Endodermal cell (in vitro differentiated cells): ENCODE results near the gene ASTL. TPM values are rescaled to one million over a fixed set of nuclear protein-coding genes. Genes with fewer than 3 reads are reported as not detected.

Experiments used
- DNase-seq: peaks from one replicate; pipeline ENCODE4 v3.0.0-alpha.2; 2017
- H3K27ac ChIP-seq: 2 replicates; pipeline ENCODE4 v1.5.1; 2013; ENCODE audit warnings: mild to moderate bottlenecking, low read depth, low read length, moderate library complexity
- H3K27me3 ChIP-seq: 2 replicates; pipeline ENCODE4 v1.6.1; 2013; ENCODE audit warnings: mild to moderate bottlenecking, low read length, moderate library complexity; ENCODE audit not compliant: insufficient read depth, control insufficient read depth, poor library complexity, severe bottlenecking
- H3K36me3 ChIP-seq: 2 replicates; pipeline ENCODE4 v1.7.0; 2013; ENCODE audit warnings: mild to moderate bottlenecking, low read length, moderate library complexity; ENCODE audit not compliant: control insufficient read depth, insufficient read depth
- H3K4me1 ChIP-seq: one replicate; pipeline ENCODE4 v1.7.0; 2013; ENCODE audit warnings: low read length; ENCODE audit not compliant: control insufficient read depth, insufficient read depth
- H3K4me3 ChIP-seq: 2 replicates; pipeline ENCODE4 v1.5.1; 2013; ENCODE audit warnings: mild to moderate bottlenecking, low read length, moderate library complexity
- H3K9ac ChIP-seq: 2 replicates; pipeline ENCODE4 v1.6.1; 2013; ENCODE audit warnings: mild to moderate bottlenecking, low read length, moderate library complexity; ENCODE audit not compliant: poor library complexity, severe bottlenecking; ENCODE audit errors: extremely low read depth
- H3K9me3 ChIP-seq: 2 replicates; pipeline ENCODE4 v1.6.1; 2013; ENCODE audit warnings: mild to moderate bottlenecking, low read length, moderate library complexity; ENCODE audit not compliant: control insufficient read depth
- H3K27ac Mint-ChIP-seq: 2 replicates; pipeline ENCODE4 v1.8.0; 2020; ENCODE audit warnings: mixed read lengths
- H3K27me3 Mint-ChIP-seq: 2 replicates; pipeline ENCODE4 v1.8.0; 2021; ENCODE audit warnings: mild to moderate bottlenecking, mixed read lengths; ENCODE audit not compliant: insufficient read depth
- H3K36me3 Mint-ChIP-seq: 2 replicates; pipeline ENCODE4 v1.8.0; 2020; ENCODE audit warnings: low read depth, mixed read lengths
- H3K4me1 Mint-ChIP-seq: 2 replicates; pipeline ENCODE4 v1.8.0; 2020; ENCODE audit warnings: mixed read lengths
- H3K4me3 Mint-ChIP-seq: 2 replicates; pipeline ENCODE4 v1.8.0; 2020; ENCODE audit warnings: mild to moderate bottlenecking, moderate library complexity, mixed read lengths
- H3K9me3 Mint-ChIP-seq: 2 replicates; pipeline ENCODE4 v1.8.0; 2020; ENCODE audit warnings: mild to moderate bottlenecking, mixed read lengths
- WGBS, 2 experiments: methylation state at CpG; one replicate each; pipeline versions ENCODE4 v1.1.5 to v1.1.7; 2013; ENCODE audit warnings: missing lambda C conversion rate in 2 of 2, mixed read lengths in 1 of 2; ENCODE audit not compliant: insufficient coverage in 1 of 2, insufficient read length in 1 of 2; 5-methylcytosine and 5-hydroxymethylcytosine counted together
- total RNA-seq, 2 donors: library from RNA; stranded (reverse); fragmentation: NEBNext Ultra II Directional in 1 of 2; extraction: Animal tissue kit (Norgen Biotek cat#: 25700) in 1 of 2; gene quantifications; 2 replicates in 1 of 2; 3 replicates in 1 of 2; pipeline ENCODE4 v1.2.1, GENCODE V29; 2021
- TF ChIP-seq, protein P1 (sequence below): fragments of 200-600 bp; sonication (generic); conservative IDR thresholded peaks from 2 replicates; pipeline ENCODE4 v1.5.0; 2021; ENCODE audit warnings: antibody characterized with exemption, mild to moderate bottlenecking

Gene ASTL
- total RNA-seq, 2 donors from 2014 or later: not detected

DNA sequence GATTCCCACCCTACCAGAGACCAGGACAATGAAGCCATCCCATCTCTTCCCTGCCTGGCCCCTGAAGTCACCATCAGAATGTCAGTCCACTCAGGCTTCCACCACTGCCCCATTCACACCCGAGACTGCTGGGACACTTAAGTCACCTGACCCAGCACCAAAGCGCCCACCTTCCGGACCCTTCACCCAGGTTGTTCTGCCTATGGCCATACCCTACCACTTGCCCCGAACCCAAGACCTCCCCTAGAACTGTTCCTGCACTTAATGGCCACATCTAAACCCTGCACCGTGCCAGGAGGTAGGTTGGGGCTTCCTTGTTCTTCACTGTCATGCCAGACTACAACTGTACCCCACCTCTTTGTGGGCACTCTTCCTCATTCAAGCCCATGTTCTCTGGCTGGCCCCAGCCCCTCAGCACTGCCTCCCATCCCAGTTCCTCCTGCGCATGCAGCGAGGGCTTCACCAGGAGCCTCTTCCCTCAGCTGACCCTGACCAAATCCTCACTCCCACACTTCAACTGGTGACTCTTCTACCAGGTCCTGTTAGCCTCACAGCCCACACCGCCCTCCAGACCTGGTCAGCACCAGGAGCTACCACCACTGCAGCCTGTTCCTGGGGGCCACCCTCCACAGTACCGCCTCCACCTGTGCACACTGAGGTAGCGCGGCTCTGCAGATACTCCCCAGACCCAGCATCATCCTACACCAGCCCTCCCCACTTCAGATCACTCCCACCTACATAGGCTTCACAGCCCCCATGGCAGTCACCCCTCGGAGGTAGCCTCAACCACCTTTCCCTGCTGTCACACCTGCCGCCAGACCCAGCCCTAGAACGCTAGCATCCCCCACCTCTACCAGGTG lies 13.7 kb downstream of the ASTL start:
- Mint-ChIP-seq H3K27ac (no peak overlapping the region), H3K4me3 (no peak overlapping the region), H3K27me3 (peaks cover 51% of the 10 kb centered on the region), H3K9me3 (no peaks in the 10 kb centered on the region), H3K36me3 (no peaks in the 10 kb centered on the region), H3K4me1 (no peaks in the 10 kb centered on the region)
- H3K4me1 ChIP-seq: no peaks in the 10 kb centered on the region
- TF ChIP-seq, protein P1, sequence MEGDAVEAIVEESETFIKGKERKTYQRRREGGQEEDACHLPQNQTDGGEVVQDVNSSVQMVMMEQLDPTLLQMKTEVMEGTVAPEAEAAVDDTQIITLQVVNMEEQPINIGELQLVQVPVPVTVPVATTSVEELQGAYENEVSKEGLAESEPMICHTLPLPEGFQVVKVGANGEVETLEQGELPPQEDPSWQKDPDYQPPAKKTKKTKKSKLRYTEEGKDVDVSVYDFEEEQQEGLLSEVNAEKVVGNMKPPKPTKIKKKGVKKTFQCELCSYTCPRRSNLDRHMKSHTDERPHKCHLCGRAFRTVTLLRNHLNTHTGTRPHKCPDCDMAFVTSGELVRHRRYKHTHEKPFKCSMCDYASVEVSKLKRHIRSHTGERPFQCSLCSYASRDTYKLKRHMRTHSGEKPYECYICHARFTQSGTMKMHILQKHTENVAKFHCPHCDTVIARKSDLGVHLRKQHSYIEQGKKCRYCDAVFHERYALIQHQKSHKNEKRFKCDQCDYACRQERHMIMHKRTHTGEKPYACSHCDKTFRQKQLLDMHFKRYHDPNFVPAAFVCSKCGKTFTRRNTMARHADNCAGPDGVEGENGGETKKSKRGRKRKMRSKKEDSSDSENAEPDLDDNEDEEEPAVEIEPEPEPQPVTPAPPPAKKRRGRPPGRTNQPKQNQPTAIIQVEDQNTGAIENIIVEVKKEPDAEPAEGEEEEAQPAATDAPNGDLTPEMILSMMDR: no peak
- DNase-seq: no peak
- 92 to 96% methylated on average over 5 to 14 of the region's 14 CpGs for WGBS, 2 experiments
- no peak overlapping the region for H3K4me3 ChIP-seq
- peaks cover 32% of the 10 kb centered on the region for H3K27me3 ChIP-seq
- H3K9me3 ChIP-seq: no peaks in the 10 kb centered on the region
- H3K27ac ChIP-seq: no peak overlapping the region
- H3K9ac ChIP-seq: no peak overlapping the region
- no peaks in the 10 kb centered on the region for H3K36me3 ChIP-seq

DNA sequence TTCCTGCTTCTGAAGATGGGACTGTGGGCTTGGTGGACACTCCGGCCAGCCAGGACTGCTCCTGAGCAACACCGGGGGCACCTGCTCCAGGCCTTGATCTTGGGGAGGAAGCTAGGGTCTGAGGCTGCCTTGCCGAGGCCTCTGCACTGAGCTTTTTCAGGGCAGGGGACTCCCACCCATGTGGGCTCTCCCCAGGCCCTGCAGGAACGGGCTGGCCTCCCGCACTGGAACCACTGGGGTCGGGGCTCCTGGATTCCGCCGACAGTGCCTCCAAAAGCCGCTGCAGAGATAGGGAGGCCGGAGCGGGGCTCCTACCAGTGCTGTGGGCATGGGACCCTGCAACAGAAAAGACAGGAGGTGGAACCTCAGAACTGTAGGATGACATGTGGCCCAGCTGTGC lies 14.4 kb downstream of the ASTL start:
- H3K9ac ChIP-seq: no peak overlapping the region
- no peaks in the 10 kb centered on the region for H3K4me1 ChIP-seq
- Mint-ChIP-seq H3K27me3 (peaks cover 54% of the 10 kb centered on the region), H3K4me3 (no peak overlapping the region), H3K9me3 (no peaks in the 10 kb centered on the region), H3K27ac (no peak overlapping the region), H3K36me3 (no peaks in the 10 kb centered on the region), H3K4me1 (no peaks in the 10 kb centered on the region)
- H3K4me3 ChIP-seq: no peak overlapping the region
- WGBS, 2 experiments: 89 to 98% methylated on average over 6 to 11 of the region's 11 CpGs
- TF ChIP-seq, protein P1: no peak
- H3K27ac ChIP-seq: no peak overlapping the region
- H3K9me3 ChIP-seq: no peaks in the 10 kb centered on the region
- H3K27me3 ChIP-seq: peaks cover 39% of the 10 kb centered on the region
- no peak for DNase-seq
- no peaks in the 10 kb centered on the region for H3K36me3 ChIP-seq

DNA sequence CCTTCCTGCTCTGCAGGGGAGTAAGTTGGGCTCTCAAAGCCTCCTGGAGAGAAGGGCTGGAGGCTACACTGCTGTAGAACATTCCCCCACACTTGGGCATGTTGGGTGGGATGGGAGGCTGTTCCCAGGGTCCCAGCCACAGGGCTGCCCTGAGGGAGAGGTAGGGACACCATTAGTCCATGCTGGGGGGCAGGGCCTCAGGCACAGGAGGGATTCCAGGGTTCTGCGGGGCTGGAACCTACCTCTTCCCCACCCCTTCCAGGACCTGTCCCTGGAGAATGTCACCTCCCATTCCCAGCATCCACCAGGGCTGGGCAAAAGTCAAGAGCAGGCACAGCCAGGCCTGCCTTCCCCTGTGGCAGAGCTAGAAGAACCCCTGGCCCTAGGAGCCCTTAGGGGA lies 15.0 kb downstream of the ASTL start:
- Mint-ChIP-seq H3K27ac (no peak overlapping the region), H3K4me3 (no peak overlapping the region), H3K4me1 (no peaks in the 10 kb centered on the region), H3K36me3 (no peaks in the 10 kb centered on the region), H3K27me3 (peaks cover 58% of the 10 kb centered on the region), H3K9me3 (no peaks in the 10 kb centered on the region)
- Histone ChIP-seq H3K36me3 (no peaks in the 10 kb centered on the region), H3K27ac (no peak overlapping the region), H3K9me3 (no peaks in the 10 kb centered on the region), H3K4me3 (no peak overlapping the region), H3K9ac (no peak overlapping the region), H3K4me1 (no peaks in the 10 kb centered on the region), H3K27me3 (peaks cover 42% of the 10 kb centered on the region)
- TF ChIP-seq, protein P1: no peak
- 88% methylated on average over 1 of the region's 1 CpG; no CpG with 5 or more reads in 1 of the 2 experiments for WGBS, 2 experiments
- DNase-seq: no peak
